ENCODE data around the gene TMEM179.

TMEM179 gene

GRCh38 chr14:104601786-104602185, 2.8 kb downstream of the TMEM179 start:
- H3K27ac ChIP-seq, result no peak overlapping the region
- H3K4me3 ChIP-seq, result no peak overlapping the region

- no peak overlapping the region for H3K27ac ChIP-seq
- no peak overlapping the region for H3K4me3 ChIP-seq
These were observed 3.8 kb downstream of the TMEM179 start for GRCh38 chr14:104600805-104601204.

DNA sequence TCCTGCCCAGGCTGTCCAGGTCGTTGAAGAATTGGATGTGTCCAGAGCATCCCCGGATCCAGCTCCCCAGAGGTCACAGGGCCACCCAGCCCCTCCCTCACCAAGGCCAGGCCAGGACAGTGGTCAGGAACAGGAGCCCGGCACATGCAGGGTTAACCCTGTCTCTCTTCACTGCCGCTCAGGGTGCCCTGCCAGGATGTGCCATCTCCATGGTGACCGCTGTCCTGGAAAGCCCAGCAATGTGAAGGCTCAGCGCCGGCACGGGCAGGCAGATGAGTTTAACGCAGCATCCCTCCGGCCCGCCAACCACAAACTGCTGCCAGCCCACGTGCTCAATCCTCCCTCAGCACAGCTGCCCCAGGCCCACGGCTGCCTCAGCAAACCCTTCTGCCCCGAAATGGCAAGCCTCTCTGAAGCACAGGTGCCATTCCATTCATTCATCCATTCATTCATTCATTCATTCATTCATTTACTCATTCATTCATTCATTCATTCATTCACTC, 4.4 kb downstream of the TMEM179 start:
- Histone ChIP-seq H3K4me3 (no peak overlapping the region), H3K27ac (no peak overlapping the region)

GRCh38 chr14:104599446-104599845, 5.1 kb downstream of the TMEM179 start:
- H3K4me3 ChIP-seq, result no peak overlapping the region
- no peak overlapping the region for H3K27ac ChIP-seq

DNA sequence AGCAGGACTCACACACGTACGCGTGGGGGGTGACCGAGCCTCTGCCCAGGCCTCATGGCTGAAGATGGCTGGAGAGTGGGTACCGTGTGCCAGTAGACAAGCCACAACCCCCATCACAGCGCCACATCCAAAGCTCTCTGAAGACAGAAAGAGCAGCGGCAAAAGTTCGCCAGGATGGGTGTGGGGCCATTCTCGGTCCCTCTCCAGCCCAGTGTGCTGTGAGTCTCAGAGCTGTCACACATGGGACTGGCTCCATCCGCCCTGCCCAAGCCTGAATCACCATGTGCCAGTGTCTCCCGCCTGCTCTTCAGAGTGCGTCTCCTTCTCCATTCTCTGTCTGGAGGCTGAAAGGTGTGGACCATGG, 5.7 kb downstream of the TMEM179 start:
- no peak overlapping the region for H3K27ac ChIP-seq
- no peak overlapping the region for H3K4me3 ChIP-seq

GRCh38 chr14:104598039-104598909, 6.3 kb downstream of the TMEM179 start:
- Histone ChIP-seq H3K4me3 (no peak overlapping the region), H3K27ac (no peak overlapping the region)

DNA sequence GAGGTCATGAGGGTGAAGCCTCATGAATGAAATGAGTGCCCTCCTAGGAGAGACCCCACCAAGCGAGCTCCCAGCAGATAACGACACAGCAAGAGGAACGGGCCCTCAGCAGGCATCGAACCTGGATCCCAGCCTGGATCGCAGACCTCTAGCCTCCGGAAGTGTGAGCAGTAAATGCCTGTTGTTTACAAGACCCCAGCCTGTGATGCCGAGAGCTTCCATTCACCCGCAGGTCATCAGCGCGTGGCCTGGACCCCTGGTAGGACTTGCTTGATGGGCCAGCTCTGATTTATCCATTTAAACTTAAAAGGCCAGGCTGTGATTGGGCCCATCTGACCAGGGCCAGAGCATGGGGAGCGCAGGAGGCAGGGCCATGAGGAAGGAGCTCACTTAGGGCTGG, 7.0 kb downstream of the TMEM179 start:
- Histone ChIP-seq H3K4me3 (no peak overlapping the region), H3K27ac (no peak overlapping the region)

DNA sequence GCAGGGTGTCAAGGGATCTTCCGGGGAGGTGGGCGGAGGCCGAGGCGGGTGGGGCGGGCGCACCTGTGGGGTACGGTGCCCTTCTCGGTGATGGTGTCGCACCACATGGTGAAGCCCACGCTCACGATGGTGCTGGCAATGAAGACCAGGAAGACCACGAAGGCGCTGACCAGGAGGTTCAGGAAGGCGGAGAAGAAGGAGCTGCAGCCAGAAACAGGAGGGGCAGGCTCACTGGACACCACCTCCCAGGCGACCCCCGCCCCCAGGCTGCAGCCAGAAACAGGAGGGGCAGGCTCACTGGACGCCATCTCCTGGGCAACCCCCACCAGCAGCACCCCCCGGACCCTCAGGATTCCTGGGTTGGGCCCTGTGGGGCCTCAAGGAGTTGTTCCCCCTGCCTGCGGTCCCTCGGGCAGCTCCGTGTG, 7.6 kb downstream of the TMEM179 start:
- no peak overlapping the region for H3K27ac ChIP-seq

DNA sequence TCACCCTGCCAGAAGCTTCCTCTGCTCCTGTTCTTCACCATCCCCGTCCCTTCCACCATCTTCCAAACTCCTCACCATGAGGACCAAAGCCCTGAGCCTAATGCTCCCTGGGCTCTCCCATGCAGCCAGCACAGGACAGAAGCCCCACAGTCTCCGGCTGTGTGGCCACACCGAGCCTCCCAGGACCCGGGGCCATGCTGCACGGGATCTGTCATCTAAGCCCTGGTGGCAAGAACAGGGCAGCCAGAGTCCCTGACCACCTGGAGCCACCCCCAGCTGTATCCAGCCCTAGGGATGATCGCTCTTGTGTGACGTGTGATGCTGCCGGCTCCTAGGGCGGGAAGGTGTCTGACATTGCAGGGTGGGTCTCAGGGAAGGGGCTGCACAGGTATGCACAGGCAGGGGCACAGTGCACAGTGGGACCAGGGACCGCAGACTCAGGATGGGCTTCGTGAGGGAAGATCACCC, 8.1 kb downstream of the TMEM179 start:
- Histone ChIP-seq H3K27ac (no peak overlapping the region), H3K4me3 (no peak overlapping the region)

More for the DNA sequence above, 7.6 kb downstream of the TMEM179 start:
- no peak overlapping the region for H3K4me3 ChIP-seq

GRCh38 chr14:104595911-104596450, 8.6 kb downstream of the TMEM179 start:
- no peak overlapping the region for H3K27ac ChIP-seq
- H3K4me3 ChIP-seq, result no peak overlapping the region

DNA sequence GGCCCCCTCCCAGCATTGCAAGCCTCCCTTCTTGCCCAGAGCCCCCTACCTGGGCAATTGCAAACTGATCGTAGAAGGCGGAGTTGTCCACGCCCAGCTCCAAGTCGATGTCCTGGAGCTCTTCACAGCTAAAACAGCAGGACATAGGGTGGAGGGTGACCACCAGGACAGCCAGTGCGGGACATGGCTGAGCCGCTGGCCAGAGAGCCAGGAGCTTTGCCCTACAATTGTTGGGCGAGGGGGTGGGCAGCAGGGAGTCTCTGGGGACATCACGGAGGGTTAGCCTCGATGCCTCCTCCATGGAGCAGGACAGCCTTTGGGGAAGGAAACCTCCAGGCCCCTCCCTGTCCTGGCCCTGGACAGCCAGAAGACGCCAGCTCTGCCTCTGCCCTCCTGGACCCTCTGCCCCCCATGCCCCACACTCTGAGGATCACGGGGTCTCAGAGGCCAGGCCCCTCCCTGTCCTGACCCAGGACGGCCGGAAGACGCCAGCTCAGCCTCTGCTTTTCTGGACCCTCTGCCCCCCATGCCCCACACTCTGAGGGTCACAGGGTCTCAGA, 9.4 kb downstream of the TMEM179 start:
- Histone ChIP-seq H3K27ac (no peak overlapping the region), H3K4me3 (no peak overlapping the region)

DNA sequence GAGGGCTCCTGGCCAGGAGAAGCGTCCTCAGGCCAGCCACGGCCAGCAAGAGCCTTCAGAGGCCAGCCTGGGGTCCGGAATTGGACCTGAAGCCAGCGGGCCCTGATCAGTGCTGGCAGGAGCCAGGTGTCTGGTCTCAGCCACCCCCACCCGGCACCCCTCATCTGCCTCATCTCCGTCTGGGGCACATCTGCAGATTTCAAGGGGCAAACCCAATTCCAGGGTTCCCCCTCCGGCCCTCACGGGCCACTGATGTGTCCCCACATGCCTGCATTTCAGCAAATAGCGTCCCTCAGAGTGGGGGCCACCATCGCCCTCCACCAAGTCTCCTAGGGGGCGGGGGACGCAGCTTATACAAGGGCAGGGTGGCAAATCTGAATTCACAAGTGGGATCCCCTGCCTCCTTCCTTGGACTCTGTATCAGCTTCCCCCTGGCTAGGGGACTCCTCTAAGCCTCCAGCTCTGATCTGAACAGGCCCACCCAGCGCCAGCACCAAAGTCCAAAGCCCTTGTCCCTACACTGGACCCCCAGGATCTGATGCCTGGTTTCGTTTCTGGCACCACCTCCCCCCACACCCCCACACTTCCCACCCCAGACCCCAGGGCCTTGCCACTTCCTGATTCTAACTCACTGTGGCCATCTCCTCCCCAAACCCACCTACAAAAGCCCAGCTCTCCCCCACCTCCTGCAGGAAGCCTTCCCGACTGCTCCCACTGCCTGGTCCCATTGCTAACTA, 10.1 kb downstream of the TMEM179 start:
- no peak overlapping the region for H3K4me3 ChIP-seq
- H3K27ac ChIP-seq, result no peak overlapping the region

DNA sequence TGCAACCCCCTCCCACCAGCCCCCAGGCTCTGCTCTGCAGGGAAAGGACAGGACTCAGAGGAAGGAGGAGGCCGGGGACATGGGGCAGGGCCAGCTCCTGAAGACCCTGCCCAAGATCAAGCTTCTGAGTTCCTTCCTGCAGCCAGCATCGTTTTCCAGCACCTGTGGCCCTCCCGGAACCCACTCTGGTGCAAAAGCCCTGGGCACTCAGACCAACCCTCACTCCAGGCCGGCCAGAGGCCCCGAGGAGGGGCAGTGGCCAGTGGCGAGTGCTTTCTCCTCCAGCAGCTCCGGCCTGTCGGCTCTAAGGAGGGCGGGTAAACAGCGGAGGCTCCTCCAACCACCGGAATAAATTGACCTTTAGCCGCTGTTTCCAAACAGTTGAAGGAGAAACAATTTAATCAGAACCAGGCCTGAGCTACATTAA, 10.8 kb downstream of the TMEM179 start:
- no peak overlapping the region for H3K4me3 ChIP-seq
- H3K27ac ChIP-seq, result no peak overlapping the region

GRCh38 chr14:104593241-104593701, 11.3 kb downstream of the TMEM179 start:
- Histone ChIP-seq H3K27ac (no peak overlapping the region), H3K4me3 (no peak overlapping the region)

DNA sequence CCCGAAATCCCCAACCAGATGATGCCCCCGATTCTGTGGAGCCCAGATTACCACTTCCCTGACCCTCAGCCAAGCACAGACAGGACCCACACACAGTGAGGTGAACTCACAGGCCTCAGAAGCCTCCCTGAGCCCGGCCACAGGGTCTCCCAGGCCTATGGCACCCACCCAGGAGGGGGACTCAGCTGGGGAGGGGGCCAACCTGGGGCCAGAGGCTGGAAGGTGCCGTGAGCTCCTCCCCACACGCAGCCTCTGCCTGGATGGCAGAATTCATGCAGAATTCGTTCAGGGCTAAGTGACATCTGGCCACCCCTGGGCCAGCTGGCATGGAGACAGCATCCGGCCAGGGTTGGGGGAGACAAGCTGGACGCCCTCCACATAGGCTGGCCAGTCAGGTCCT, 11.8 kb downstream of the TMEM179 start:
- Histone ChIP-seq H3K4me3 (no peak overlapping the region), H3K27ac (no peak overlapping the region)

- no peak overlapping the region for H3K4me3 ChIP-seq
- H3K27ac ChIP-seq, result no peak overlapping the region
These were observed 12.3 kb downstream of the TMEM179 start for GRCh38 chr14:104592292-104592672.

GRCh38 chr14:104591506-104592291, 12.9 kb downstream of the TMEM179 start:
- Histone ChIP-seq H3K4me3 (no peak overlapping the region), H3K27ac (no peak overlapping the region)

- no peak overlapping the region for H3K4me3 ChIP-seq
These were observed 13.5 kb downstream of the TMEM179 start for GRCh38 chr14:104591031-104591430.

DNA sequence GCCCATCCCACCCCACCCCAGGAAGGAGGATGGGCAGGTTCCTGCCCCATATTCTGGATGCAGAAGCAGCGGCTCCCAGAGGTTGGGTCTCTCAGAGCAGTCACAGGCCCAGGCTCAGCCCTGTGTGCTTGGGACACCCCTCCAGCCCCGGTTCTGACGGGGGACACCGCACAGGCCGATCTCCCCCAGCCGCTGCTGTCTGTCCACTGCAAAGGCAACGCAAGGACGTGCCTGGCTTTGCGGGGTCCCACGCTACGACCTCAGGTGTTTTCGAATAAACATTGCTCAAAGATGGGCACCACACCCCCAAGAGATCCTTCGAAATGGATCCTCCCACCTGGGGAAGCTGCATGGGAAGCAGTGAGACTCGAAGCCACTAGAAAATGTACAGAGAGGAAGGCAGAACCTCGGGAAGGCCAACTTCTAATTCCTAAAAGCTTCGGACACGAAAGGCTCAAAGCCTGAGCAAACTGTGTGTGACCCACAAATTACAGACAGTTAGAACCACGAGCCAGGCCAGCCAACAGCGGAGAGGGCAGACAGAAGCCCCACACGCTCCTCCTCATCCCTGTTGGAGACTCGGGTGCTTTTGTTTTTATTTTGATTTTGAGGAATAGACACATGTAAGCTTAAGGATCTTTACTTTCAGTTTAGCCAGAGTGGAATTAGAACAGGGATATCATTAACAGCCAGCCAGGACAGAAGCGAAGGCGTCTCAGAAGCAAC, 14.2 kb downstream of the TMEM179 start:
- H3K4me3 ChIP-seq, result no peak overlapping the region
- no peak overlapping the region for H3K27ac ChIP-seq

More at GRCh38 chr14:104591031-104591430, 13.5 kb downstream of the TMEM179 start:
- H3K27ac ChIP-seq, result no peak overlapping the region

Data from skin epidermis (tissue), 12 donors.